ENCODE data around the gene EMC9.

DNA sequence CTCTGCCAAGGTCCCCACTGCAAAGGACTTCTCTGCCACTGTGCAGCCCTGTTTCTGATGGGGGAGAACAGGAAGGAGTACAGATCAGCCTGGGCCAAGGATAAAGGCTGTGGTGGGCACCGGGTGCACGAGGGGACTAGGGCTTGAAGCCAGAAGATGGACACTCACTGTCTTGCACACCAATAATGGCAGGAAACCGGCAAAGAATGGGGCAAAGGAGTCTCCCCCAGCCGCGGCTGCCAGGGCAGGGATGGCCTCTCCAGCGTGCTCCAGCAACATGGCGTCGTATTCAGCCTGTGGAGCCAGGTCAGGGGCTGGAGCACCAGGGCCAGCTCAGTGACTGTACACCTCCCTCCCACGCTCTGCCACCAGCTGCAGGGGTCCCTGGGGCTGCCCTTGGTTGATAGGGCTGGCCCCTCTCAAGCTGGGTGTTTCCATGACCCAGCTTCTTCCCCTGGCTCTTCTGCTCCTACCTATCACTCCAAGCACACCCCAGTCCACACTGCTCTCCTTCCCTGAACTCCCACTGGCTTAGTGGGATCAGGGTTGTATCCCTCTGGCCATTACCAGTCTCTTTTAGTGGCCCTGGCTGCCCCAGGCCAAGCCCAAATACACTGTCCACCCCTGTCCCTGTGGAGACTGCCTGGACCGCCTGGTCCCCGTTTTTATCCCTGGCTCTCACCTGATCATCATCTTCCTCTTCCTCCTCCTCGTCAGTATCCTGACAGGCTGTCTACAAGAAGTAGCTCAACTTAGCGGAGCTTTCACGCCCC, 40.9 kb upstream of the EMC9 start:
- TF ChIP-seq POLR2AphosphoS5 (IDR thresholded peaks at IDR 0.05) (no peak), POLR2A (IDR thresholded peaks at IDR 0.05) (no peak)
- TF ChIP-seq, protein P1, sequence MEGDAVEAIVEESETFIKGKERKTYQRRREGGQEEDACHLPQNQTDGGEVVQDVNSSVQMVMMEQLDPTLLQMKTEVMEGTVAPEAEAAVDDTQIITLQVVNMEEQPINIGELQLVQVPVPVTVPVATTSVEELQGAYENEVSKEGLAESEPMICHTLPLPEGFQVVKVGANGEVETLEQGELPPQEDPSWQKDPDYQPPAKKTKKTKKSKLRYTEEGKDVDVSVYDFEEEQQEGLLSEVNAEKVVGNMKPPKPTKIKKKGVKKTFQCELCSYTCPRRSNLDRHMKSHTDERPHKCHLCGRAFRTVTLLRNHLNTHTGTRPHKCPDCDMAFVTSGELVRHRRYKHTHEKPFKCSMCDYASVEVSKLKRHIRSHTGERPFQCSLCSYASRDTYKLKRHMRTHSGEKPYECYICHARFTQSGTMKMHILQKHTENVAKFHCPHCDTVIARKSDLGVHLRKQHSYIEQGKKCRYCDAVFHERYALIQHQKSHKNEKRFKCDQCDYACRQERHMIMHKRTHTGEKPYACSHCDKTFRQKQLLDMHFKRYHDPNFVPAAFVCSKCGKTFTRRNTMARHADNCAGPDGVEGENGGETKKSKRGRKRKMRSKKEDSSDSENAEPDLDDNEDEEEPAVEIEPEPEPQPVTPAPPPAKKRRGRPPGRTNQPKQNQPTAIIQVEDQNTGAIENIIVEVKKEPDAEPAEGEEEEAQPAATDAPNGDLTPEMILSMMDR (IDR thresholded peaks at IDR 0.05): no peak

Measured in upper lobe of left lung (tissue), 4 donors.